ENCODE data around the gene MALRD1. TPM values are rescaled to one million over a fixed set of nuclear protein-coding genes. Genes with fewer than 3 reads are reported as not detected.

The MALRD1 gene
- total and polyA plus RNA-seq, 3 donors from 2014 or later: 3.3 to 26.7 (median 19.3) TPM

DNA sequence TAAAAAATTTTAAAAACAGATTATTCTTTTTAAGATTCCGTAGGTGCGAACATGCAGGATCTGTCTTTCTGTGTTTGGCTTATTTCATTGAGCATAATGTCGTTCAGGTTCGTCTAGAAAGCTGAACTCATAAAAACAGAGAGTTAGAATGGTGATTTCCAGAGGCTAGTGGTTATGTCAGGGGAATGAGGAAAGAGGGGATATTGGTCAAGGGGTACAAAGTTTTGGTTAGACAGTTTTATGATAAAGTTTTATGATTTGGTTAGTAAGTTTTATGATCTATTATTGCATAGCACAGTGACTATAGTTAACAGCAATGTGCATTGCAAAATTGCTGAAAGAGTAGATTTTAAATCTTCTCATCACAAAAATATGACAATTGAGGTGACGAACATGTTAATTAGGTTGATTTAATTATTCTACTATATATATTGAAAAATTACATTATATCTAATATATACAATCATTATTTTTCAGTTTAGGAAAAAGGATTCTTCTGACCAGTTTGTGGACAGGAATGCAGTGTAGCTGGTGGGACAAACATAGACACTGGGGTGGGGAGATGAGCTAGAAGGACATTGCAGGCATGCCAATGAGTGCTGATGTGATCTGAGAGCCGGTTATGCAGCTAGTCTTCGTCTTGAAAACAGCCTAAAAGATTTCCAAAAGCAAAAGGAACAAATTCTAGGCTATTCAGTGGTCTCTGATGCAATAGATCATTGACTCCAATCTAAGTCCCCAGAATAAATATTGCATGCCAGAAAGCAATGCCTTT, 31.3 kb upstream of the MALRD1 start:
- no peaks in the 10 kb centered on the region for H3K4me1 ChIP-seq
- intact Hi-C loops (cut with DNase I; ENCODE audit: low total_unique reads): no loop called here
- H3K27me3 ChIP-seq: no peaks in the 10 kb centered on the region
- TF ChIP-seq, protein P1, sequence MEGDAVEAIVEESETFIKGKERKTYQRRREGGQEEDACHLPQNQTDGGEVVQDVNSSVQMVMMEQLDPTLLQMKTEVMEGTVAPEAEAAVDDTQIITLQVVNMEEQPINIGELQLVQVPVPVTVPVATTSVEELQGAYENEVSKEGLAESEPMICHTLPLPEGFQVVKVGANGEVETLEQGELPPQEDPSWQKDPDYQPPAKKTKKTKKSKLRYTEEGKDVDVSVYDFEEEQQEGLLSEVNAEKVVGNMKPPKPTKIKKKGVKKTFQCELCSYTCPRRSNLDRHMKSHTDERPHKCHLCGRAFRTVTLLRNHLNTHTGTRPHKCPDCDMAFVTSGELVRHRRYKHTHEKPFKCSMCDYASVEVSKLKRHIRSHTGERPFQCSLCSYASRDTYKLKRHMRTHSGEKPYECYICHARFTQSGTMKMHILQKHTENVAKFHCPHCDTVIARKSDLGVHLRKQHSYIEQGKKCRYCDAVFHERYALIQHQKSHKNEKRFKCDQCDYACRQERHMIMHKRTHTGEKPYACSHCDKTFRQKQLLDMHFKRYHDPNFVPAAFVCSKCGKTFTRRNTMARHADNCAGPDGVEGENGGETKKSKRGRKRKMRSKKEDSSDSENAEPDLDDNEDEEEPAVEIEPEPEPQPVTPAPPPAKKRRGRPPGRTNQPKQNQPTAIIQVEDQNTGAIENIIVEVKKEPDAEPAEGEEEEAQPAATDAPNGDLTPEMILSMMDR (IDR thresholded peaks at IDR 0.05): no peak
- no peak for TF ChIP-seq POLR2A (IDR thresholded peaks at IDR 0.05)
- no peaks in the 10 kb centered on the region for H3K36me3 ChIP-seq (ENCODE audit: low read depth, missing control alignments)
- H3K27ac ChIP-seq: no peak overlapping the region
- 88 to 89% methylated on average over 7 of the region's 7 CpGs for WGBS, 2 donors
- H3K4me3 ChIP-seq: no peak overlapping the region
- DNase-seq: no peak
- no peaks in the 10 kb centered on the region for H3K9me3 ChIP-seq

DNA sequence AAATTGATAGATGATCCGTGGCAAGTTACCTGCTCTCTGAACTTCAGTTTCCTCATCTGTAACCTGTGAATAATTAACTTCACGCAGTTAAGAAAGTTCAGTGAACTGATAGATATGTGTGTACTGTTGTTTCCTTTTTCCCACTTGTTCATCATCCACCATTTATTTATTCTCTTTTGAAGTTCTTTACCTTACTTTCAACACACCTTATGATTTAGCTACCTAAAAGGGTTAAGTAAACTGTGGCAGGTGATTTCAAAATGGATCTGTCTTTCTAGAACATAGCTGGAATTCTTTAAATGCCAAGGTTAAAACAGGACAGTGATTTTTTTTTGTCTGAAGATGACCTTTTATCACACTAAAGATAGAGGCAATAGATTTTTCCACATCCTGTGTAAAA, 27.4 kb upstream of the MALRD1 start:
- 85 to 95% methylated on average over 2 of the region's 2 CpGs for WGBS, 2 donors
- DNase-seq: no peak
- TF ChIP-seq POLR2A (IDR thresholded peaks at IDR 0.05): no peak
- TF ChIP-seq, protein P1 (IDR thresholded peaks at IDR 0.05): no peak
- intact Hi-C loops (cut with DNase I; ENCODE audit: low total_unique reads): no loop called here
- Histone ChIP-seq H3K27me3 (no peaks in the 10 kb centered on the region), H3K4me3 (no peak overlapping the region), H3K27ac (no peak overlapping the region), H3K36me3 (ENCODE audit: low read depth, missing control alignments) (no peaks in the 10 kb centered on the region), H3K9me3 (no peaks in the 10 kb centered on the region), H3K4me1 (no peaks in the 10 kb centered on the region)

DNA sequence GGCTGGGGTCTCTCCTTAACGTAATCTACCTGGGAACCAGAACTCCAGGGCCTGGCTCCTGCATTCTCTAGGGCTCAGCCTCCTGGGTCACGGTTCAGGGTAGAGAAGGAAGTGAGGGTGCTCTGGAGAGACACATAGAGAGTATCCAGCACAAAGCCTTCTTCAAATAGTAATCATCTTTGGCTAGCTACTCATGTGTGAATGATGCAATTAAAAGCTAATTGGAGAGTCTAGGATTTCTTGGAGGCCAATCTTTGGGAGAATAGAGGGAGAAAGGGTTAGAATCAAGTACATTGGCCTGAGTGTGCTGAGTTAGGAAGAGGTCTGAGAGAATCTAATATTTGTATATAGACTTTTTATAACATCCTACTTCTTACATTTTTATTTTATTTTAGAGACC, 24.0 kb upstream of the MALRD1 start:
- Histone ChIP-seq H3K9me3 (no peaks in the 10 kb centered on the region), H3K36me3 (ENCODE audit: low read depth, missing control alignments) (no peaks in the 10 kb centered on the region), H3K4me1 (no peaks in the 10 kb centered on the region), H3K4me3 (no peak overlapping the region), H3K27me3 (no peaks in the 10 kb centered on the region), H3K27ac (no peak overlapping the region)
- TF ChIP-seq POLR2A (IDR thresholded peaks at IDR 0.05): no peak
- TF ChIP-seq, protein P1 (IDR thresholded peaks at IDR 0.05): no peak
- 80 to 93% methylated on average over 2 of the region's 2 CpGs for WGBS, 2 donors
- DNase-seq: no peak
- intact Hi-C loops (cut with DNase I; ENCODE audit: low total_unique reads): no loop called here

DNA sequence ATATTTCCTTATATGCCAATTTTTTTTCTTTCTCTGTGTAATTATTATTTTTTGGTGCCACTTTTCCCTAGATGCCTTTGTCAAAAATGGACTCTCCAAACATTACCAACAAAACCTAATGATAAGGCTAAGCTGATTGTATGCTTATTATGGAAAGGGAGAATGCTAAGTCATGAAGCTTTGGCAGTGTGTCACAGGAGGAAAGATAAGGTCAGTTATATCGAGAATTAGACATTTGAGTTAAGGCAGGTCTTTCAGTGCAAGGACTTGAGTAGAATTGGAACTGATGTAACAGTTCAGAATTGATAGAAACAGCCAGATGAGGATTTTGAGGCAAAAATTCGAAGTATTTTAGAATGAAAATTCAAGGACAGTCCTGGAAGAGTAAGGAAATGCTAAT, 16.8 kb upstream of the MALRD1 start:
- no peak for DNase-seq
- Histone ChIP-seq H3K27ac (no peak overlapping the region), H3K36me3 (ENCODE audit: low read depth, missing control alignments) (no peaks in the 10 kb centered on the region), H3K4me3 (no peak overlapping the region), H3K9me3 (no peaks in the 10 kb centered on the region), H3K4me1 (no peaks in the 10 kb centered on the region), H3K27me3 (no peaks in the 10 kb centered on the region)
- TF ChIP-seq, protein P1 (IDR thresholded peaks at IDR 0.05): no peak
- no peak for TF ChIP-seq POLR2A (IDR thresholded peaks at IDR 0.05)
- intact Hi-C loops (cut with DNase I; ENCODE audit: low total_unique reads): no loop called here
- 54 to 56% methylated on average over 2 of the region's 2 CpGs for WGBS, 2 donors

DNA sequence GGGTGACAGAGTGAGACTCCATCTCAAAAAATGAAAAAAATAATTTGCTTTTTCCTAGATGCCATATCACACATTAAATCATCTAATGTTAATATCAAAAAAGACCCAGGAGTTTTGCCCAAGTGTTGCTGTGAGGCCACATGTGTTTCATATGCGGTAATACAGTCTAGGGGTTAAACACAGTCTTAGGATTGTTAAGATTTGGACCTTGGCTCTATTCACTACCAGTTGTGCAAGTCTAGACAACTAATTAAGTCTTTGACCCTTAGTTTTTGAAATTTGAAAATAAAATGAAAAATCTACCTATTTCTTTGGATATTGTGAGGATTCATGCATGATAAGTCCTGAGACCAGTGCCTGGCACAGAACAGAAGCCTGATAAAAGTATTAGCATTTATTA, 14.9 kb upstream of the MALRD1 start:
- 92 to 100% methylated on average over 1 of the region's 1 CpG for WGBS, 2 donors
- TF ChIP-seq, protein P1 (IDR thresholded peaks at IDR 0.05): no peak
- TF ChIP-seq POLR2A (IDR thresholded peaks at IDR 0.05): no peak
- intact Hi-C loops (cut with DNase I; ENCODE audit: low total_unique reads): no loop called here
- no peaks in the 10 kb centered on the region for H3K27me3 ChIP-seq
- H3K9me3 ChIP-seq: no peaks in the 10 kb centered on the region
- H3K4me1 ChIP-seq: no peaks in the 10 kb centered on the region
- no peak for DNase-seq
- H3K27ac ChIP-seq: no peak overlapping the region
- H3K4me3 ChIP-seq: no peak overlapping the region
- H3K36me3 ChIP-seq (ENCODE audit: low read depth, missing control alignments): no peaks in the 10 kb centered on the region
